Osteoblast (primary cell): Measurements from ENCODE around the gene ALX4. TPM values are rescaled to one million over a fixed set of nuclear protein-coding genes. Genes with fewer than 3 reads are reported as not detected.

Experiments
- DNase-seq: peaks from one replicate; pipeline ENCODE4 v3.0.0; 2011; ENCODE audit warnings: low spot score, mixed read lengths; ENCODE audit not compliant: insufficient read length; ENCODE audit errors: missing footprints
- H2AFZ ChIP-seq: 2 replicates; pipeline ENCODE4 v1.6.0; 2011; ENCODE audit warnings: mild to moderate bottlenecking, low read length
- H3K27ac ChIP-seq: 2 replicates; pipeline ENCODE4 v1.5.1; 2011; ENCODE audit warnings: mild to moderate bottlenecking, low read depth, low read length, moderate library complexity
- H3K27me3 ChIP-seq: 2 replicates; pipeline ENCODE4 v1.6.0; 2012; ENCODE audit warnings: mild to moderate bottlenecking, control low read depth, inconsistent platforms, low read length, moderate library complexity; ENCODE audit not compliant: insufficient read depth
- H3K36me3 ChIP-seq: 2 replicates; pipeline ENCODE4 v1.5.1; 2011; ENCODE audit warnings: mild to moderate bottlenecking, low read length, control low read depth, moderate library complexity; ENCODE audit not compliant: insufficient read depth
- H3K4me1 ChIP-seq: 2 replicates; pipeline ENCODE4 v1.5.1; 2011; ENCODE audit warnings: mild to moderate bottlenecking, low read length, control low read depth, moderate library complexity; ENCODE audit not compliant: insufficient read depth
- H3K4me2 ChIP-seq: 2 replicates; pipeline ENCODE4 v1.6.0; 2011; ENCODE audit warnings: mild to moderate bottlenecking, low read length; ENCODE audit not compliant: insufficient read depth
- H3K4me3 ChIP-seq: fragments of 200-600 bp; sonication (generic); 3 replicates; pipeline ENCODE4 v1.5.1; 2012; ENCODE audit warnings: mild to moderate bottlenecking, low read length, inconsistent platforms; ENCODE audit not compliant: insufficient read depth
- H3K79me2 ChIP-seq: 2 replicates; pipeline ENCODE4 v1.6.0; 2012; ENCODE audit warnings: mild to moderate bottlenecking, low read length, control low read depth, inconsistent platforms; ENCODE audit not compliant: insufficient read depth
- H3K9me3 ChIP-seq: 2 replicates; pipeline ENCODE4 v1.5.1; 2011; ENCODE audit warnings: low read depth, low read length, control low read depth
- H4K20me1 ChIP-seq: 2 replicates; pipeline ENCODE4 v1.6.0; 2012; ENCODE audit warnings: mild to moderate bottlenecking, low read length, control low read depth; ENCODE audit not compliant: insufficient read depth
- total RNA-seq: library from RNA; depleted of rRNA; stranded (reverse); fragments of >200 nt; gene quantifications from 2 replicates; pipeline ENCODE4 v1.2.3, GENCODE V29; 2012
- TF ChIP-seq, protein P1 (sequence below): IDR thresholded peaks from 2 replicates; pipeline ENCODE4 v1.5.1; 2011; ENCODE audit warnings: mild to moderate bottlenecking, low read depth, low read length, moderate library complexity; ENCODE audit errors: extremely low read depth

ALX4 gene
- total RNA-seq, 1 donor: under 0.01 TPM

DNA sequence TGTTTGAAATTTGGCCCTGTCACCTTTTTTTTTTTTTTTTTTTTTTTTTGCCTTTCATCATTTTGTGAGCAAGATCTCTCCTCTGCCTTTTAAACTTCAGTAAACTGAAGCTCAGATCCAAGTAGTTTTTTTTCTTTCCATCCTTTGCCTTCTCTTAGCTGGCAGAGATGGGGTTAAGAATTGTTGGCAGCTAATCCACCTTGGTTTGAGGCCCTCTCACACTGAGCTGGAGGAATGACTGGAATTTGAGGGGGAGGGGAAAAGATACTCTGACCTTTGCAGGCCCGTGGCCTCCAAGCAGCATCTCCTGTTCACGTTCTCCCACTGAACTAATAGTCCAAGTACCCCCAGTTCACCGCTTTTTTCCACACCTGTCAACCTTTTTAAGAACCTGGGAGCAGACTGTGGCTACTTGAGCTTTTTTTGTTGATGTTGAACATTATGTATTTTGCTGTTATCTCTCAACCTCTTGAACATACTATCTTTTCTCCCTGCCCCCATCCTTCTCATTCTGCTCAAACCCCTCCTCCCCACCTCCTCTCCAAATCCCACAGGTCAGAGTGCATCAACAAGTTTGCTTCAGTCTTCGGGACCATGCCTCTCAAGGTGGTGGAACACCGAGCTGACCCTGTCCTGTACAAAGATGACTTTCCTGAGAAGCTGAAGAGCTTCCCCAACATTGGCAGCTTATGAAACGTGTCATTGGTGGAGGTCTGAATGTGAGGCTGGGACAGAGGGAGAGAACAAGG, 66.2 kb downstream of the ALX4 start:
- Histone ChIP-seq H4K20me1 (no peaks in the 10 kb centered on the region), H3K79me2 (no peaks in the 10 kb centered on the region), H3K4me3 (no peak overlapping the region), H3K36me3 (no peaks in the 10 kb centered on the region), H3K4me1 (peaks cover 50% of the 10 kb centered on the region), H3K27ac (peak overlapping the region; percentile 19), H2AFZ (no peak overlapping the region), H3K9me3 (no peaks in the 10 kb centered on the region), H3K4me2 (peak overlapping the region; percentile 39), H3K27me3 (no peaks in the 10 kb centered on the region)
- TF ChIP-seq, protein P1, sequence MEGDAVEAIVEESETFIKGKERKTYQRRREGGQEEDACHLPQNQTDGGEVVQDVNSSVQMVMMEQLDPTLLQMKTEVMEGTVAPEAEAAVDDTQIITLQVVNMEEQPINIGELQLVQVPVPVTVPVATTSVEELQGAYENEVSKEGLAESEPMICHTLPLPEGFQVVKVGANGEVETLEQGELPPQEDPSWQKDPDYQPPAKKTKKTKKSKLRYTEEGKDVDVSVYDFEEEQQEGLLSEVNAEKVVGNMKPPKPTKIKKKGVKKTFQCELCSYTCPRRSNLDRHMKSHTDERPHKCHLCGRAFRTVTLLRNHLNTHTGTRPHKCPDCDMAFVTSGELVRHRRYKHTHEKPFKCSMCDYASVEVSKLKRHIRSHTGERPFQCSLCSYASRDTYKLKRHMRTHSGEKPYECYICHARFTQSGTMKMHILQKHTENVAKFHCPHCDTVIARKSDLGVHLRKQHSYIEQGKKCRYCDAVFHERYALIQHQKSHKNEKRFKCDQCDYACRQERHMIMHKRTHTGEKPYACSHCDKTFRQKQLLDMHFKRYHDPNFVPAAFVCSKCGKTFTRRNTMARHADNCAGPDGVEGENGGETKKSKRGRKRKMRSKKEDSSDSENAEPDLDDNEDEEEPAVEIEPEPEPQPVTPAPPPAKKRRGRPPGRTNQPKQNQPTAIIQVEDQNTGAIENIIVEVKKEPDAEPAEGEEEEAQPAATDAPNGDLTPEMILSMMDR: no peak
- peak; percentile 73 for DNase-seq

- no peaks in the 10 kb centered on the region for H4K20me1 ChIP-seq
- H3K27ac ChIP-seq: no peak overlapping the region
- H3K36me3 ChIP-seq: no peaks in the 10 kb centered on the region
- H3K79me2 ChIP-seq: no peaks in the 10 kb centered on the region
- H3K4me1 ChIP-seq: peaks cover 47% of the 10 kb centered on the region
- H3K27me3 ChIP-seq: no peaks in the 10 kb centered on the region
- H3K9me3 ChIP-seq: no peaks in the 10 kb centered on the region
- TF ChIP-seq, protein P1: no peak
- H3K4me3 ChIP-seq: no peak overlapping the region
- DNase-seq: no peak
- peak overlapping the region; percentile 39 for H3K4me2 ChIP-seq
- peak overlapping the region; percentile 18 for H2AFZ ChIP-seq
Observed at GRCh38 chr11:44243086-44243485, 66.9 kb downstream of the ALX4 start.

DNA sequence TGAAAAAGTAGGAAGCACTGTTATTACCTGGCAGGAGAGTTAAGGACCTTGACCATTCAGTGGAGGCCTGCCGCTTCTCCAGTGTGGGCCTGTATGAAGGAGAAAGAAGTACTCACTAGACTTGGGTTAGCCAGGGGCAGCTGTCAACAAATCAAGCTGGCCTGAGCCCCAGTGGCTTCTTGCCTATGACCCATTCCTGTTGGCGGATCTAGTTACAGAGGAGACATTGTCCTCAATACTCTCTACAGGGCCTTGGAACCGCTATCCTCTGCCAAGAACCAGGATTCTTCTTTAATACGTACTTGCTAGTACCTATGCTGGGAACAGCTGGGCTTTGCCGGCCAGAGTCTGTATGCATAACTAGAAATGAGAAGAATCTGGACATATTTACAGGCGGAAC, 68.1 kb downstream of the ALX4 start:
- no peaks in the 10 kb centered on the region for H4K20me1 ChIP-seq
- peaks cover 3% of the 10 kb centered on the region for H3K36me3 ChIP-seq
- no peak overlapping the region for H3K27ac ChIP-seq
- H3K79me2 ChIP-seq: no peaks in the 10 kb centered on the region
- TF ChIP-seq, protein P1: no peak
- no peak overlapping the region for H3K4me2 ChIP-seq
- peaks cover 44% of the 10 kb centered on the region for H3K4me1 ChIP-seq
- H3K4me3 ChIP-seq: no peak overlapping the region
- H3K9me3 ChIP-seq: no peaks in the 10 kb centered on the region
- H3K27me3 ChIP-seq: no peaks in the 10 kb centered on the region
- DNase-seq: no peak
- no peak overlapping the region for H2AFZ ChIP-seq

DNA sequence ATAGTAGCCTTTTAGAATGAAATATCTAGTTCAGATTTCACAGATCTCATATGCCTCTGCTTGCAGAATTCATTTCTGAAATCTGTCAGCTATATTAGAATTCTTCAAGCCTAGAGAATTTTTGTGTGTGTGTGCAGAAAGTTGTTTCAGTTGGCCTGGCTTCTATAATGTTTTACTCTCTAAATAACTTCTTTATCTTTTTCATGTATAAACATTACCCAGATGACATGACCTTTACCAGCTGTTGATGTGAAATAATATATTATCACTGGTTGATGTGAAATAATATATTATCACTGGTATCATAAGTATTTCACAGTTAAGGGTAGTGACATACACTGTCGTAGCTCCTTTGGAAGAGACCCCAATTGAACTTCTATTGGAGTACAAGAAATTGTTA, 72.8 kb downstream of the ALX4 start:
- Histone ChIP-seq H3K27ac (no peak overlapping the region), H3K79me2 (no peaks in the 10 kb centered on the region), H4K20me1 (no peaks in the 10 kb centered on the region), H3K4me1 (peaks cover 6% of the 10 kb centered on the region), H2AFZ (no peak overlapping the region), H3K4me2 (no peak overlapping the region), H3K4me3 (no peak overlapping the region), H3K27me3 (no peaks in the 10 kb centered on the region), H3K9me3 (no peaks in the 10 kb centered on the region), H3K36me3 (peaks cover 11% of the 10 kb centered on the region)
- TF ChIP-seq, protein P1: no peak
- DNase-seq: no peak
